ENCODE results near the gene OTUB1.

The OTUB1 gene

DNA sequence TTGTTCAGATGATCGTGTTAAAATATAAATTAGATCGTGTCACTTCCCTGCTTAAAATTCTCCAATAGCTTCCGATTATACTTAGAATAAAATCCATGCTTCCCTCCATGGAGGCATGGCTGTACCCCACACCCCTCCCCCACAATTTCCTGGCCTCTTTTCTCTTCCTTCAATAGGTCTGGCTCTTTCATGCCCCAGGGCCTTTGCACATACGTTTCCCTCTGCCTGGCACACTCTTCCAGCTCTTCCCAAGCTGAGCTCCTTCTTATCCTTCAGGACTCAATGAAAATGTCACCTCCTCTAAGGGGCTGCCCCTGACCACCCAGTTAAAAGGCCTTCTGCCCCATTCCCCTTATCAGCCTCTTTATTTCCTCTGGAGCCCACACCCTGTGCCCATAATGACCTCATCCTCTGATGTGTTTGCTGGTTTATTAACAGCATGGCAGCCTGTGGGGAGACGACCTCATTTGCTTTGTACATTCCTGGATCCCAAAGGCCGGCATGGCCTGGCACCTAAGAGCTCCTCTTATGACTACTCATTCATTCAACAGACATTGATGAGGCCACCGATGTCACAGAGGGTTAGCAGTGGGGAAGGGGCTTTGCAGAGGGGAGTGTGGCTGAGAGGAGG, 40.5 kb downstream of the OTUB1 start:
- H3K27me3 ChIP-seq (ENCODE audit: control insufficient read depth, insufficient read depth, low read length) = no peaks in the 10 kb centered on the region
- H3K79me2 ChIP-seq = no peaks in the 10 kb centered on the region
- no peak overlapping the region for H3K4me3 ChIP-seq (ENCODE audit: low read depth, low read length)
- H2AFZ ChIP-seq = no peak overlapping the region
- H3K9ac ChIP-seq = no peak overlapping the region
- no peaks in the 10 kb centered on the region for H3K36me3 ChIP-seq (ENCODE audit: control insufficient read depth, insufficient read depth, low read length)
- no peaks in the 10 kb centered on the region for H3K9me3 ChIP-seq (ENCODE audit: control insufficient read depth, low read length)
- TF ChIP-seq, protein P1, sequence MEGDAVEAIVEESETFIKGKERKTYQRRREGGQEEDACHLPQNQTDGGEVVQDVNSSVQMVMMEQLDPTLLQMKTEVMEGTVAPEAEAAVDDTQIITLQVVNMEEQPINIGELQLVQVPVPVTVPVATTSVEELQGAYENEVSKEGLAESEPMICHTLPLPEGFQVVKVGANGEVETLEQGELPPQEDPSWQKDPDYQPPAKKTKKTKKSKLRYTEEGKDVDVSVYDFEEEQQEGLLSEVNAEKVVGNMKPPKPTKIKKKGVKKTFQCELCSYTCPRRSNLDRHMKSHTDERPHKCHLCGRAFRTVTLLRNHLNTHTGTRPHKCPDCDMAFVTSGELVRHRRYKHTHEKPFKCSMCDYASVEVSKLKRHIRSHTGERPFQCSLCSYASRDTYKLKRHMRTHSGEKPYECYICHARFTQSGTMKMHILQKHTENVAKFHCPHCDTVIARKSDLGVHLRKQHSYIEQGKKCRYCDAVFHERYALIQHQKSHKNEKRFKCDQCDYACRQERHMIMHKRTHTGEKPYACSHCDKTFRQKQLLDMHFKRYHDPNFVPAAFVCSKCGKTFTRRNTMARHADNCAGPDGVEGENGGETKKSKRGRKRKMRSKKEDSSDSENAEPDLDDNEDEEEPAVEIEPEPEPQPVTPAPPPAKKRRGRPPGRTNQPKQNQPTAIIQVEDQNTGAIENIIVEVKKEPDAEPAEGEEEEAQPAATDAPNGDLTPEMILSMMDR (IDR thresholded peaks at IDR 0.05) = no peak
- H3K27ac ChIP-seq = no peak overlapping the region
- no peaks in the 10 kb centered on the region for H3K4me1 ChIP-seq
- H3K4me2 ChIP-seq (ENCODE audit: low read length) = no peak overlapping the region

- Histone ChIP-seq H3K4me3 (ENCODE audit: low read depth, low read length) (no peak overlapping the region), H3K9ac (no peak overlapping the region), H3K36me3 (ENCODE audit: control insufficient read depth, insufficient read depth, low read length) (no peaks in the 10 kb centered on the region), H3K27ac (no peak overlapping the region), H3K9me3 (ENCODE audit: control insufficient read depth, low read length) (no peaks in the 10 kb centered on the region), H3K79me2 (no peaks in the 10 kb centered on the region), H3K4me2 (ENCODE audit: low read length) (no peak overlapping the region), H3K4me1 (no peaks in the 10 kb centered on the region), H3K27me3 (ENCODE audit: control insufficient read depth, insufficient read depth, low read length) (no peaks in the 10 kb centered on the region), H2AFZ (no peak overlapping the region)
- TF ChIP-seq, protein P1 (IDR thresholded peaks at IDR 0.05) = no peak
Measured at GRCh38 chr11:64027651-64028397, 41.6 kb downstream of the OTUB1 start.

- Histone ChIP-seq H3K79me2 (no peaks in the 10 kb centered on the region), H2AFZ (no peak overlapping the region), H3K36me3 (ENCODE audit: control insufficient read depth, insufficient read depth, low read length) (no peaks in the 10 kb centered on the region), H3K4me3 (ENCODE audit: low read depth, low read length) (no peak overlapping the region), H3K4me1 (no peaks in the 10 kb centered on the region), H3K4me2 (ENCODE audit: low read length) (no peak overlapping the region), H3K9ac (no peak overlapping the region), H3K9me3 (ENCODE audit: control insufficient read depth, low read length) (no peaks in the 10 kb centered on the region), H3K27me3 (ENCODE audit: control insufficient read depth, insufficient read depth, low read length) (no peaks in the 10 kb centered on the region), H3K27ac (no peak overlapping the region)
- TF ChIP-seq, protein P1 (IDR thresholded peaks at IDR 0.05) = no peak
Measured at GRCh38 chr11:64028398-64029115, 42.3 kb downstream of the OTUB1 start.

DNA sequence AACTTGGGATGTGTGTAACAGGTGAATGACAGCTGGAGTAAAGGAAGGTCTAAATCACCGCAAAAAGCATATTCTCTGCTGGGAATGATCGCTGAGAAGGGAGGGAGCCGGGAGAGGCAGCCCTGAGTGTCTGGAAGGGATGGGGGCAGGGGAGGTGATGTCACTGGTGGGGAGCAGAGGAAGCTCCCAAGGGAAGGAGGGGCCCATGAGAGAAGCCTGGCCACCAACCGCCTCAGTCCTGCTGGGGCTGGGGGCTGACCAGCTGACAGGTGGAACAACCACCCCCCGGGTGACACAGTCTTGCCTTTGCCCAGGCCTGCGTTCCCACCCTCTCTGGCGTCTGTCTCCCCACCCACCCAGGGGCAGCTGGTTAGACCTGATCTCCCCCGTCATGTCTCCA, 43.5 kb downstream of the OTUB1 start:
- Histone ChIP-seq H3K27me3 (ENCODE audit: control insufficient read depth, insufficient read depth, low read length) (no peaks in the 10 kb centered on the region), H3K9ac (no peak overlapping the region), H3K36me3 (ENCODE audit: control insufficient read depth, insufficient read depth, low read length) (no peaks in the 10 kb centered on the region), H3K27ac (no peak overlapping the region), H3K79me2 (no peaks in the 10 kb centered on the region), H3K9me3 (ENCODE audit: control insufficient read depth, low read length) (no peaks in the 10 kb centered on the region), H2AFZ (no peak overlapping the region), H3K4me2 (ENCODE audit: low read length) (no peak overlapping the region), H3K4me1 (no peaks in the 10 kb centered on the region), H3K4me3 (ENCODE audit: low read depth, low read length) (no peak overlapping the region)
- TF ChIP-seq, protein P1 (IDR thresholded peaks at IDR 0.05) = no peak
